ENCODE results near the gene LPP. TPM values are rescaled to one million over a fixed set of nuclear protein-coding genes. Genes with fewer than 3 reads are reported as not detected.

Gene LPP
- polyA plus RNA-seq, 3 donors: 14.1 to 23.2 (median 15.3) TPM

DNA sequence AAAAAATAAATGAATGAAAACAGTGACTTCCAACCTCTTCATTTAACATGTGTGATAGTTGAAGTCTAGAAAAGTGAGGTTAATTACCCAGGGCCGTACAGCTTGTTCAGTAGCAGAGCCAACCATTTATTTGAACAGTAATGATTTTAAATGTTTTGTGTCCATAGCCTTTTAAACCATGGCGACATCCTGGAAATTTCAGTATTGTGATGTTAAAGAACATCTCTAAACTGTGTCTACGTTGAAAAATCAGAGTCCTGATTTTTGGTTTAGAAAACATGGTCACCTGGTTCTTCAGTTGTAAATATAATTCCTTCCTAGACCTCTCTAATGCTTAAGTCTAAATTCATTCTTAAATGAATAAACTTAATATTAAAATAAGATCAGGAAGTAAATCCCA is 14.2 kb downstream of the LPP start:
- H3K9me3 Mint-ChIP-seq: peaks cover 0 to 2% (median 0%) of the 10 kb centered on the region in 7 donors
- no peak overlapping the region for H3K4me3 Mint-ChIP-seq
- no peak for DNase-seq
- intact Hi-C loops (cut with micrococcal nuclease): no loop called here
- H3K27ac Mint-ChIP-seq: no peak overlapping the region
- Histone ChIP-seq H3K9ac (ENCODE audit: insufficient read depth, low read length, poor library complexity, severe bottlenecking) (no peak overlapping the region), H3K27ac (ENCODE audit: low read depth in 1 of 2, low read length in 2 of 2) (no peak overlapping the region), H3K4me3 (replicated peaks in 1 of 3; ENCODE audit: low read depth in 2 of 3, low read length in 3 of 3) (no peak overlapping the region), H2AFZ (ENCODE audit: insufficient read depth, low read depth, low read length, poor library complexity, severe bottlenecking) (no peak overlapping the region), H3K9me3 (replicated peaks in 1 of 2; ENCODE audit: control insufficient read depth in 1 of 2, insufficient read depth in 1 of 2, low read length in 2 of 2) (no peaks in the 10 kb centered on the region), H3K27me3 (ENCODE audit: control insufficient read depth in 2 of 2, insufficient read depth in 2 of 2, low read length in 2 of 2) (no peaks in the 10 kb centered on the region), H3K79me2 (ENCODE audit: insufficient read depth, low read length) (peaks cover 47% of the 10 kb centered on the region), H3K4me1 (ENCODE audit: control insufficient read depth in 1 of 2, insufficient read depth in 2 of 2, low read length in 2 of 2) (peaks cover 8 to 12% of the 10 kb centered on the region in 2 donors), H3K36me3 (replicated peaks in 1 of 2; ENCODE audit: control insufficient read depth in 1 of 2, insufficient read depth in 2 of 2, low read length in 2 of 2) (no peaks in the 10 kb centered on the region), H4K20me1 (ENCODE audit: insufficient read depth, low read length) (peaks cover 61% of the 10 kb centered on the region), H3K4me2 (replicated peaks; ENCODE audit: extremely low read depth, low read length, poor library complexity, severe bottlenecking) (no peak overlapping the region)
- WGBS (ENCODE audit: insufficient coverage): 100% methylated on average over 1 of the region's 3 CpGs
- peaks cover 16% of the 10 kb centered on the region for H3K4me1 Mint-ChIP-seq
- H3K36me3 Mint-ChIP-seq: peaks cover 12% of the 10 kb centered on the region in 2 donors
- TF ChIP-seq, protein P1, sequence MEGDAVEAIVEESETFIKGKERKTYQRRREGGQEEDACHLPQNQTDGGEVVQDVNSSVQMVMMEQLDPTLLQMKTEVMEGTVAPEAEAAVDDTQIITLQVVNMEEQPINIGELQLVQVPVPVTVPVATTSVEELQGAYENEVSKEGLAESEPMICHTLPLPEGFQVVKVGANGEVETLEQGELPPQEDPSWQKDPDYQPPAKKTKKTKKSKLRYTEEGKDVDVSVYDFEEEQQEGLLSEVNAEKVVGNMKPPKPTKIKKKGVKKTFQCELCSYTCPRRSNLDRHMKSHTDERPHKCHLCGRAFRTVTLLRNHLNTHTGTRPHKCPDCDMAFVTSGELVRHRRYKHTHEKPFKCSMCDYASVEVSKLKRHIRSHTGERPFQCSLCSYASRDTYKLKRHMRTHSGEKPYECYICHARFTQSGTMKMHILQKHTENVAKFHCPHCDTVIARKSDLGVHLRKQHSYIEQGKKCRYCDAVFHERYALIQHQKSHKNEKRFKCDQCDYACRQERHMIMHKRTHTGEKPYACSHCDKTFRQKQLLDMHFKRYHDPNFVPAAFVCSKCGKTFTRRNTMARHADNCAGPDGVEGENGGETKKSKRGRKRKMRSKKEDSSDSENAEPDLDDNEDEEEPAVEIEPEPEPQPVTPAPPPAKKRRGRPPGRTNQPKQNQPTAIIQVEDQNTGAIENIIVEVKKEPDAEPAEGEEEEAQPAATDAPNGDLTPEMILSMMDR (IDR thresholded peaks at IDR 0.05): no peak
- H3K27me3 Mint-ChIP-seq (ENCODE audit: low read depth in 3 of 3): no peaks in the 10 kb centered on the region

DNA sequence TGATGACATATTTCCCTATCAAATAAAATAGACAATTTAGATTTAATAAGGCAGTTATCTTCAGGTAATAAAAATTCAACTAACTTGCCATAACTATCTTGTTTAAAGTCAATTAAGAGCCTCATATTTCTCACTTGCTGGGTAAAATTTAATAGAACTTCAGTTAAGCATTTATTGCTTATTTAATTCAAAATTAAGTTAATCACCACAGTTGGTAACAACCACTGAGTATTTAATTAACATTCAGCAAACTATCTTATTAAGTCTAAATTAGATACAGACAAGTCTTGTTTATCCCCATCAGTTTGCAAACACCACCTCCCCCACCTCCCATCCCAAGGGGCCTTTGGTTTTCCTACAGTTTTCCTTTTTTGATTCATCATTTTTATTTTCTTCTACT is 14.7 kb downstream of the LPP start:
- Mint-ChIP-seq H3K4me3 (no peak overlapping the region), H3K9me3 (peaks cover 0 to 2% (median 0%) of the 10 kb centered on the region in 7 donors), H3K4me1 (peaks cover 13% of the 10 kb centered on the region), H3K36me3 (peaks cover 14 to 15% of the 10 kb centered on the region in 2 donors), H3K27ac (no peak overlapping the region), H3K27me3 (ENCODE audit: low read depth in 3 of 3) (no peaks in the 10 kb centered on the region)
- Histone ChIP-seq H4K20me1 (ENCODE audit: insufficient read depth, low read length) (peaks cover 61% of the 10 kb centered on the region), H2AFZ (ENCODE audit: insufficient read depth, low read depth, low read length, poor library complexity, severe bottlenecking) (no peak overlapping the region), H3K9ac (ENCODE audit: insufficient read depth, low read length, poor library complexity, severe bottlenecking) (no peak overlapping the region), H3K4me3 (replicated peaks in 1 of 3; ENCODE audit: low read depth in 2 of 3, low read length in 3 of 3) (no peak overlapping the region), H3K4me1 (ENCODE audit: control insufficient read depth in 1 of 2, insufficient read depth in 2 of 2, low read length in 2 of 2) (peaks cover 8 to 10% of the 10 kb centered on the region in 2 donors), H3K27me3 (ENCODE audit: control insufficient read depth in 2 of 2, insufficient read depth in 2 of 2, low read length in 2 of 2) (no peaks in the 10 kb centered on the region), H3K27ac (ENCODE audit: low read depth in 1 of 2, low read length in 2 of 2) (no peak overlapping the region), H3K4me2 (replicated peaks; ENCODE audit: extremely low read depth, low read length, poor library complexity, severe bottlenecking) (no peak overlapping the region), H3K79me2 (ENCODE audit: insufficient read depth, low read length) (peaks cover 43% of the 10 kb centered on the region), H3K9me3 (replicated peaks in 1 of 2; ENCODE audit: control insufficient read depth in 1 of 2, insufficient read depth in 1 of 2, low read length in 2 of 2) (no peaks in the 10 kb centered on the region), H3K36me3 (replicated peaks in 1 of 2; ENCODE audit: control insufficient read depth in 1 of 2, insufficient read depth in 2 of 2, low read length in 2 of 2) (no peaks in the 10 kb centered on the region)
- TF ChIP-seq, protein P1 (IDR thresholded peaks at IDR 0.05): no peak
- intact Hi-C loops (cut with micrococcal nuclease): no loop called here
- no peak for DNase-seq

Data from CD14-positive monocyte (primary cell).